H1 (cell line): ENCODE results near the gene PPME1. TPM values are rescaled to one million over a fixed set of nuclear protein-coding genes. Genes with fewer than 3 reads are reported as not detected.

Experiments used
- CTCF ChIA-PET: fragments of 300-600 bp; sonication (Branson Sonifier 250); formaldehyde crosslinking; loops from one replicate; lab custom pipeline; 2021; ENCODE audit not compliant: partially characterized antibody; lab: Charles Lee
- POLR2A ChIA-PET: fragments of 300-600 bp; sonication (Branson Sonifier 250); formaldehyde crosslinking; loops from one replicate; lab custom pipeline; 2021; ENCODE audit warnings: inconsistent platforms; ENCODE audit not compliant: partially characterized antibody; lab: Charles Lee
- DNase-seq, 2 experiments: peaks; one replicate each; pipeline versions ENCODE4 v3.0.0 to v3.0.0-alpha.2; 2010 to 2022; ENCODE audit warnings: low spot score in 2 of 2, low read depth in 1 of 2, mixed read lengths in 1 of 2
- FAIRE-seq: peaks from 2 replicates; lab custom pipeline; 2011; peaks lifted over from hg19 to GRCh38; lab: Jason Lieb, UNC
- H2AFZ ChIP-seq: 2 replicates; pipeline ENCODE4 v1.8.1; 2012; ENCODE audit warnings: low read length, inconsistent platforms
- H2AK5ac ChIP-seq: 2 replicates; pipeline ENCODE4 v1.6.1; 2013; ENCODE audit warnings: low read depth, low read length
- H2BK120ac ChIP-seq: replicated peaks from 2 replicates; pipeline ENCODE3; 2013; ENCODE audit warnings: low read depth, low read length, inconsistent platforms
- H2BK12ac ChIP-seq: 2 replicates; pipeline ENCODE4 v1.6.1; 2013; ENCODE audit warnings: low read depth, low read length
- H2BK15ac ChIP-seq: 2 replicates; pipeline ENCODE4 v1.6.1; 2013; ENCODE audit warnings: low read length
- H2BK20ac ChIP-seq: 2 replicates; pipeline ENCODE4 v1.6.1; 2013; ENCODE audit warnings: low read length
- H2BK5ac ChIP-seq: 2 replicates; pipeline ENCODE4 v1.6.1; 2013; ENCODE audit warnings: low read depth, low read length
- H3K14ac ChIP-seq: 2 replicates; pipeline ENCODE4 v1.6.1; 2013; ENCODE audit warnings: inconsistent platforms; ENCODE audit not compliant: insufficient read length
- H3K18ac ChIP-seq: 2 replicates; pipeline ENCODE4 v1.6.1; 2013; ENCODE audit warnings: low read length; ENCODE audit errors: extremely low read depth
- H3K23ac ChIP-seq: 2 replicates; pipeline ENCODE4 v1.6.1; 2013; ENCODE audit warnings: inconsistent platforms; ENCODE audit not compliant: insufficient read length
- H3K23me2 ChIP-seq: 2 replicates; pipeline ENCODE4 v1.6.1; 2013; ENCODE audit warnings: low read depth, low read length
- H3K27ac ChIP-seq: 2 replicates; pipeline ENCODE4 v1.6.1; 2011; ENCODE audit warnings: low read depth, low read length, inconsistent platforms
- H3K27me3 ChIP-seq, 4 experiments: replicated peaks in 1 of 4; 1 replicate in 1 of 4; 2 replicates in 3 of 4; pipeline versions ENCODE4 v1.6.1 to v1.8.1; 2011 to 2013; ENCODE audit warnings: low read length in 3 of 4, mild to moderate bottlenecking in 3 of 4, inconsistent platforms in 2 of 4, mixed read lengths in 2 of 4, moderate library complexity in 1 of 4; ENCODE audit not compliant: control insufficient read depth in 3 of 4, insufficient read depth in 3 of 4; ENCODE audit errors: extremely low read depth in 1 of 4
- H3K36me3 ChIP-seq, 4 experiments: 2 replicates each; pipeline versions ENCODE4 v1.6.1 to v1.8.1; 2011 to 2013; ENCODE audit warnings: mild to moderate bottlenecking in 4 of 4, low read length in 3 of 4, moderate library complexity in 2 of 4, control low read depth in 1 of 4, inconsistent platforms in 1 of 4; ENCODE audit not compliant: insufficient read depth in 4 of 4, control insufficient read depth in 2 of 4
- H3K4ac ChIP-seq: replicated peaks from 2 replicates; pipeline ENCODE3; 2013; ENCODE audit warnings: low read length, low read depth, mixed read lengths, inconsistent platforms; ENCODE audit not compliant: insufficient read length
- H3K4me1 ChIP-seq, 4 experiments: replicated peaks in 1 of 4; 1 replicate in 1 of 4; 2 replicates in 3 of 4; pipeline versions ENCODE4 v1.6.1 to v1.8.1; 2011 to 2013; ENCODE audit warnings: low read length in 3 of 4, inconsistent platforms in 2 of 4, mixed read lengths in 1 of 4; ENCODE audit not compliant: insufficient read depth in 4 of 4, control insufficient read depth in 3 of 4
- H3K4me2 ChIP-seq, 2 experiments: 2 replicates each; pipeline versions ENCODE4 v1.6.1 to v1.8.1; 2011 to 2013; ENCODE audit warnings: low read depth in 2 of 2, low read length in 2 of 2, control low read depth in 1 of 2, inconsistent platforms in 1 of 2, mild to moderate bottlenecking in 1 of 2; ENCODE audit not compliant: insufficient read depth in 1 of 2
- H3K4me3 ChIP-seq, 4 experiments: fragments of 200-600, 300-600 bp in 1 of 4; sonication (generic), shearing (Covaris generic), sonication (Bioruptor Twin) in 1 of 4; 2 replicates each; pipeline versions ENCODE4 v1.5.1 to v1.8.1; 2011 to 2016; ENCODE audit warnings: low read length in 4 of 4, low read depth in 3 of 4, control low read depth in 2 of 4, inconsistent platforms in 2 of 4, mild to moderate bottlenecking in 2 of 4, mixed read lengths in 1 of 4, moderate library complexity in 1 of 4; ENCODE audit not compliant: insufficient read depth in 2 of 4; ENCODE audit errors: extremely low read depth in 1 of 4
- H3K56ac ChIP-seq: replicated peaks from 2 replicates; pipeline ENCODE3; 2013; ENCODE audit warnings: low read depth, mild to moderate bottlenecking, mixed read lengths, low read length, inconsistent platforms; ENCODE audit not compliant: insufficient read length
- H3K79me1 ChIP-seq: 2 replicates; pipeline ENCODE4 v1.6.1; 2013; ENCODE audit warnings: low read depth, low read length, control low read depth
- H3K79me2 ChIP-seq, 2 experiments: 2 replicates each; pipeline versions ENCODE4 v1.6.1 to v1.8.1; 2012 to 2013; ENCODE audit warnings: low read length in 2 of 2, mild to moderate bottlenecking in 2 of 2, inconsistent platforms in 1 of 2; ENCODE audit not compliant: insufficient read depth in 2 of 2, control insufficient read depth in 1 of 2
- H3K9ac ChIP-seq, 4 experiments: replicated peaks in 1 of 4; 1 replicate in 1 of 4; 2 replicates in 3 of 4; pipeline versions ENCODE4 v1.6.1 to v1.8.1; 2011 to 2013; ENCODE audit warnings: low read depth in 3 of 4, low read length in 3 of 4, control low read depth in 2 of 4, mild to moderate bottlenecking in 2 of 4, moderate library complexity in 2 of 4, inconsistent platforms in 1 of 4; ENCODE audit errors: extremely low read depth in 1 of 4
- H3K9me3 ChIP-seq, 2 experiments: 2 replicates each; pipeline versions ENCODE4 v1.6.1 to v1.8.1; 2012 to 2013; ENCODE audit warnings: mild to moderate bottlenecking in 2 of 2, moderate library complexity in 2 of 2, control low read depth in 1 of 2, inconsistent platforms in 1 of 2, low read depth in 1 of 2, low read length in 1 of 2, mixed read lengths in 1 of 2; ENCODE audit not compliant: insufficient read depth in 2 of 2
- H4K20me1 ChIP-seq, 2 experiments: replicated peaks in 1 of 2; 2 replicates each; pipeline versions ENCODE3 to v1.8.1; 2011 to 2013; ENCODE audit warnings: inconsistent platforms in 2 of 2, low read length in 2 of 2, mild to moderate bottlenecking in 1 of 2; ENCODE audit not compliant: insufficient read depth in 2 of 2, control insufficient read depth in 1 of 2
- H4K5ac ChIP-seq: 2 replicates; pipeline ENCODE4 v1.6.1; 2013; ENCODE audit warnings: low read length, low read depth, mixed read lengths, inconsistent platforms; ENCODE audit not compliant: insufficient read length
- H4K8ac ChIP-seq: 2 replicates; pipeline ENCODE4 v1.8.0; 2013; ENCODE audit warnings: mild to moderate bottlenecking, moderate library complexity, low read length, inconsistent platforms; ENCODE audit not compliant: insufficient read depth; ENCODE audit errors: extremely low read depth
- H4K91ac ChIP-seq: replicated peaks from 2 replicates; pipeline ENCODE3; 2013; ENCODE audit warnings: low read length, mixed read lengths, inconsistent platforms; ENCODE audit not compliant: insufficient read length
- BACH1 ChIP-seq: IDR thresholded peaks from 2 replicates; pipeline ENCODE4 v1.6.1; 2012; ENCODE audit warnings: low read length, improper control_type of control experiment
- CEBPB ChIP-seq: IDR thresholded peaks from 2 replicates; pipeline ENCODE4 v1.6.1; 2012; ENCODE audit warnings: low read depth, low read length
- CTBP2 ChIP-seq: IDR thresholded peaks from 2 replicates; pipeline ENCODE4 v1.7.0; 2011; ENCODE audit warnings: borderline replicate concordance, mild to moderate bottlenecking, moderate library complexity, mixed read lengths, low read length; ENCODE audit not compliant: insufficient read depth, insufficient read length
- EZH2 ChIP-seq: fragments of 200-600 bp; sonication (generic); IDR thresholded peaks from 2 replicates; pipeline ENCODE4 v1.7.1; 2012; ENCODE audit warnings: low read depth, mild to moderate bottlenecking, moderate library complexity, low read length, inconsistent platforms; ENCODE audit not compliant: severe bottlenecking
- HDAC6 ChIP-seq: IDR thresholded peaks from one replicate; pipeline ENCODE4 v1.7.1; 2012; ENCODE audit warnings: low read depth, mild to moderate bottlenecking, inconsistent platforms, low read length, moderate library complexity
- SIN3A ChIP-seq, 2 experiments: IDR thresholded peaks in 1 of 2; conservative IDR thresholded peaks in 1 of 2; 2 replicates each; pipeline ENCODE4 v1.6.1; 2011 to 2012; ENCODE audit warnings: low read length in 2 of 2, improper control_type of control experiment in 1 of 2, low read depth in 1 of 2, mild to moderate bottlenecking in 1 of 2
- SIRT6 ChIP-seq: IDR thresholded peaks from one replicate; pipeline ENCODE4 v1.7.1; 2012; ENCODE audit warnings: low read length, inconsistent platforms
- WGBS, 2 experiments: shearing (Covaris generic) in 1 of 2; methylation state at CpG; one replicate each; pipeline versions ENCODE4 v1.1.6 to v1.1.7; 2013 to 2015; ENCODE audit warnings: low lambda C conversion rate in 2 of 2, mixed read lengths in 2 of 2, inconsistent platforms in 1 of 2, low coverage in 1 of 2, missing lambda C conversion rate in 1 of 2; ENCODE audit not compliant: insufficient replicate concordance in 2 of 2, insufficient coverage in 1 of 2, insufficient read length in 1 of 2; ENCODE audit errors: extremely low coverage in 1 of 2, missing lambda C conversion rate in 1 of 2; 5-methylcytosine and 5-hydroxymethylcytosine counted together
- polyA plus RNA-seq, 7 experiments: library from polyadenylated mRNA; depleted of rRNA in 3 of 7; stranded (reverse) in 5 of 7; unstranded in 2 of 7; fragments of >200 nt in 5 of 7; fragments of 200-250 nt in 2 of 7; gene quantifications; 1 replicate in 5 of 7; 2 replicates in 1 of 7; 4 replicates in 1 of 7; pipeline versions ENCODE4 v1.2.1 to v1.2.3, GENCODE V29; 2011 to 2013; ENCODE audit warnings: missing spikeins in 2 of 7, mixed read lengths in 2 of 7
- total RNA-seq: library from RNA; stranded (reverse); fragmentation: NEBNext Ultra II Directional; extraction: Animal tissue kit (Norgen Biotek cat#: 25700); gene quantifications from 2 replicates; pipeline ENCODE4 v1.2.1, GENCODE V29; 2021

The PPME1 gene
- total and polyA plus RNA-seq, 2 of the 8 experiments (the other 6 are each of a cell fraction or from before 2014, with no cell fraction given): 55.1 to 64.5 TPM

DNA sequence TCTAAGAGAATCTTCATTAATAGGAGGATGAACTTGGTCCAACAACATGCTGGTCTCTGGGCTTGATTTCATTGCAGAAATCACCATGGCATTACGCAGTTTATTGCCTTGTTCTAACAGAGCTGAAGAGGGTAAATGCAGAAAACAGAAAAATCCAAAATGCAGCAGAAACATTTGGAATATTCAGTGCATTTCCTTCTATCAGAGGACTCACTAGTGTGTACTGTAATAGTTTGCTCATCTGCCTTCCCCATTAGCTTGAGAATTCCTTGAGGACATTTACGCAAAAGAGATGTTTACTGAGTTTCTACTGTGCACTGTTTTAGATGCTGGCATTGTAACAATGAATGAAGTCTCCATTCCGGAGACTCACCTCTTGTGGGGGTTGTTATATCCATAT is 37.7 kb upstream of the PPME1 start:
- ChIA-PET CTCF (no interaction called here), POLR2A (no interaction called here)
- no peak overlapping the region for H2BK20ac ChIP-seq
- H3K4me2 ChIP-seq: no peak overlapping the region
- no peaks in the 10 kb centered on the region for H4K20me1 ChIP-seq
- no peak overlapping the region for H2AK5ac ChIP-seq
- TF ChIP-seq EZH2: no peak
- TF ChIP-seq CTBP2: no peak
- no peak for TF ChIP-seq SIRT6
- no peak for TF ChIP-seq BACH1
- TF ChIP-seq HDAC6: no peak
- TF ChIP-seq CEBPB: no peak
- TF ChIP-seq SIN3A (conservative IDR thresholded peaks at IDR 0.05 in 1 of 2, IDR thresholded peaks at IDR 0.05 in 1 of 2; ENCODE audit: low read depth in 1 of 2, low read length in 2 of 2): no peak
- H3K79me1 ChIP-seq: no peaks in the 10 kb centered on the region
- no peak overlapping the region for H3K56ac ChIP-seq
- no peak overlapping the region for H4K91ac ChIP-seq
- H3K27ac ChIP-seq: no peak overlapping the region
- H2BK120ac ChIP-seq: no peak overlapping the region
- H3K14ac ChIP-seq: no peak overlapping the region
- H3K4ac ChIP-seq: no peak overlapping the region
- no peak overlapping the region for H4K5ac ChIP-seq
- no peaks in the 10 kb centered on the region for H3K27me3 ChIP-seq
- no peak overlapping the region for H3K9ac ChIP-seq
- no peaks in the 10 kb centered on the region for H3K23me2 ChIP-seq
- 90% methylated on average over 3 of the region's 3 CpGs; no CpG with 5 or more reads in 1 of the 2 experiments for WGBS, 2 experiments
- H2BK5ac ChIP-seq: no peak overlapping the region
- H2BK12ac ChIP-seq: no peak overlapping the region
- peaks cover 0 to 9% of the 10 kb centered on the region in 2 experiments; a peak in 1 of 4 replicates for H3K9me3 ChIP-seq
- FAIRE-seq: no peak
- H3K79me2 ChIP-seq: no peaks in the 10 kb centered on the region
- no peak for DNase-seq
- H3K18ac ChIP-seq: no peak overlapping the region
- no peak overlapping the region for H3K23ac ChIP-seq
- no peak overlapping the region for H3K4me3 ChIP-seq
- peaks cover 0 to 41% (median 20%) of the 10 kb centered on the region in 4 experiments; a peak in 5 of 8 replicates for H3K36me3 ChIP-seq
- H3K4me1 ChIP-seq: no peaks in the 10 kb centered on the region; a peak in 1 of 7 replicates
- H2AFZ ChIP-seq: no peak overlapping the region
- H2BK15ac ChIP-seq: no peak overlapping the region
- H4K8ac ChIP-seq: no peak overlapping the region
